ENCODE results near the gene PEAK3. TPM values are rescaled to one million over a fixed set of nuclear protein-coding genes. Genes with fewer than 3 reads are reported as not detected.

The PEAK3 gene
- total RNA-seq, 2 donors from 2014 or later = 0.27 to 0.80 TPM

DNA sequence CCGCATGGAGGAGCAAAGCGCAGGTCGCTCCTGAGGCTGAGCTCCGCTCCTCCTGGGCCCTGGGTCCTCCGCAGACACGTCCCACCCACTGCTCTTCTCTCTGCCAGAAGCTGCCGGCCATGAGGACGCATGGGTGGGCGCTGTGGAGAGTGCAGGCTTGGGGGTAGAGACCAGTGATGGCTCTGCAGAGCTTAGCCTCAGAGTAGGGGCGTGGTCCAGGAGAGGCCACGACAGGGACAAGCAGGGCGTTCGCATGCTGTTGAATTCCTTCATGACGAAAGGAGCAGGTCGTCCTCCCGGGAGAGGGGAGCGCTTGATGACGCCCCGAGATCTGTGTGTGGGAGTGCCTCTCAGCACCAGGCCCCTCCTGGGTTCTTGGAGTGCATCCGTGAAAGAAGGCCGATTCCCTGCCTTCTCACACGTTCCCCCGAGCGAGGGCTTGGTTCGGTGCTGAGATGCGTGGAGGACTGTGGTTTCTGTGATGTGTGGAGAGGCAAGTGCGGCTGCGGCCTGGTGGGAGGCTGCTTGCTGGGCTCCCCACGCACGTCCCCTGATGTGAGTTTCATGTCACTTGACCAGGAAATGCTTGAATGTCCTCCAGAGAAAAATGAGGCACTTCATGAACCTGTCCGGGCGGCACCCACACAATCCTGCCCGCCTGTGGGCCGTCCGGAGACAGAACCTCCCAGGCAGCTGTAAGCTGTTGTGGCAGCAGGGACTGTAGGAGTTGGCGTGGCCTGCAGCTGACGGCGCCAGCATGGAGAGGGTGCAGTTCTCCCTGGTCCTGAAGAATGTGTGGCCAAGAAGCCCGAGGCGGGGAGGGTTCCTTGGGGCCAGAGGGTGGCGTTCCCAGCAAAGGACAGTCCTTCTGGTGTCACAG lies 40.9 kb downstream of the PEAK3 start:
- intact Hi-C loops (cut with DNase I) = no loop called here
- TF ChIP-seq, protein P1, sequence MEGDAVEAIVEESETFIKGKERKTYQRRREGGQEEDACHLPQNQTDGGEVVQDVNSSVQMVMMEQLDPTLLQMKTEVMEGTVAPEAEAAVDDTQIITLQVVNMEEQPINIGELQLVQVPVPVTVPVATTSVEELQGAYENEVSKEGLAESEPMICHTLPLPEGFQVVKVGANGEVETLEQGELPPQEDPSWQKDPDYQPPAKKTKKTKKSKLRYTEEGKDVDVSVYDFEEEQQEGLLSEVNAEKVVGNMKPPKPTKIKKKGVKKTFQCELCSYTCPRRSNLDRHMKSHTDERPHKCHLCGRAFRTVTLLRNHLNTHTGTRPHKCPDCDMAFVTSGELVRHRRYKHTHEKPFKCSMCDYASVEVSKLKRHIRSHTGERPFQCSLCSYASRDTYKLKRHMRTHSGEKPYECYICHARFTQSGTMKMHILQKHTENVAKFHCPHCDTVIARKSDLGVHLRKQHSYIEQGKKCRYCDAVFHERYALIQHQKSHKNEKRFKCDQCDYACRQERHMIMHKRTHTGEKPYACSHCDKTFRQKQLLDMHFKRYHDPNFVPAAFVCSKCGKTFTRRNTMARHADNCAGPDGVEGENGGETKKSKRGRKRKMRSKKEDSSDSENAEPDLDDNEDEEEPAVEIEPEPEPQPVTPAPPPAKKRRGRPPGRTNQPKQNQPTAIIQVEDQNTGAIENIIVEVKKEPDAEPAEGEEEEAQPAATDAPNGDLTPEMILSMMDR (IDR thresholded peaks at IDR 0.05) = peak in 1 of 4 experiments; percentile 7
- TF ChIP-seq POLR2AphosphoS5 (IDR thresholded peaks at IDR 0.05) = no peak
- no peaks in the 10 kb centered on the region for H3K9me3 ChIP-seq
- H3K4me3 ChIP-seq = no peak overlapping the region
- H3K27me3 ChIP-seq (replicated peaks; ENCODE audit: insufficient read depth) = no peaks in the 10 kb centered on the region
- 54% methylated on average over 40 of the region's 41 CpGs for WGBS
- peak overlapping the region; percentile 9 to 26 for H3K27ac ChIP-seq
- DNase-seq (ENCODE audit: low spot score) = no peak
- peaks cover 24% of the 10 kb centered on the region for H3K4me1 ChIP-seq (replicated peaks)
- peaks cover 27 to 29% of the 10 kb centered on the region in 2 donors for H3K36me3 ChIP-seq

- H3K4me1 ChIP-seq (replicated peaks) = peaks cover 29% of the 10 kb centered on the region
- intact Hi-C loops (cut with DNase I) = loop anchor here (5.0 to 10.0 kb wide), 4 partner anchors 53 to 152 kb away; partner anchors contain the start of genes AP3D1, LSM7 and SPPL2B
- peaks cover 17 to 19% of the 10 kb centered on the region in 2 donors for H3K36me3 ChIP-seq
- peak overlapping the region; percentile 29 to 38 for H3K27ac ChIP-seq
- H3K9me3 ChIP-seq = no peaks in the 10 kb centered on the region
- no peaks in the 10 kb centered on the region for H3K27me3 ChIP-seq (replicated peaks; ENCODE audit: insufficient read depth)
- no peak for DNase-seq (ENCODE audit: low spot score)
- TF ChIP-seq, protein P1 (IDR thresholded peaks at IDR 0.05) = no peak
- TF ChIP-seq POLR2A (IDR thresholded peaks at IDR 0.05) = no peak
- TF ChIP-seq POLR2AphosphoS5 (IDR thresholded peaks at IDR 0.05) = no peak
- peak overlapping the region; percentile 6 to 25 for H3K4me3 ChIP-seq
- WGBS = 25% methylated on average over 34 of the region's 34 CpGs
Measured at GRCh38 chr19:2239771-2240770, 41.9 kb downstream of the PEAK3 start.

- Histone ChIP-seq H3K4me1 (replicated peaks) (peaks cover 29% of the 10 kb centered on the region), H3K27ac (peak overlapping the region in 1 of 2 donors; percentile 29), H3K27me3 (replicated peaks; ENCODE audit: insufficient read depth) (no peaks in the 10 kb centered on the region), H3K9me3 (no peaks in the 10 kb centered on the region), H3K4me3 (no peak overlapping the region), H3K36me3 (peaks cover 8 to 10% of the 10 kb centered on the region in 2 donors)
- TF ChIP-seq POLR2A (IDR thresholded peaks at IDR 0.05) (no peak), POLR2AphosphoS5 (IDR thresholded peaks at IDR 0.05) (no peak)
- TF ChIP-seq, protein P1 (IDR thresholded peaks at IDR 0.05) = no peak
- WGBS = 54% methylated on average over 10 of the region's 10 CpGs
- intact Hi-C loops (cut with DNase I) = loop anchor here (5.0 to 10.0 kb wide), 4 partner anchors 52 to 153 kb away; partner anchors contain the start of genes AP3D1, LSM7 and SPPL2B
- no peak for DNase-seq (ENCODE audit: low spot score)
Measured at GRCh38 chr19:2239173-2239572, 42.8 kb downstream of the PEAK3 start.

- intact Hi-C loops (cut with DNase I) = loop anchor here (2.0 to 10.0 kb wide), 5 partner anchors 35 to 154 kb away; partner anchors contain the start of genes AP3D1, LSM7 and SPPL2B
- no peak for TF ChIP-seq POLR2AphosphoS5 (IDR thresholded peaks at IDR 0.05)
- peak overlapping the region in 1 of 2 donors; percentile 95 for H3K4me3 ChIP-seq
- no peak for DNase-seq (ENCODE audit: low spot score)
- H3K36me3 ChIP-seq = no peaks in the 10 kb centered on the region
- WGBS = 71% methylated on average over 6 of the region's 6 CpGs
- H3K27me3 ChIP-seq (replicated peaks; ENCODE audit: insufficient read depth) = no peaks in the 10 kb centered on the region
- no peaks in the 10 kb centered on the region for H3K9me3 ChIP-seq
- H3K4me1 ChIP-seq (replicated peaks) = peaks cover 29% of the 10 kb centered on the region
- H3K27ac ChIP-seq = no peak overlapping the region
Measured at GRCh38 chr19:2237869-2238153, 44.2 kb downstream of the PEAK3 start.
